Lower lobe of right lung (tissue), 2 donors: ENCODE measurements around the gene ZBED1. TPM values are rescaled to one million over a fixed set of nuclear protein-coding genes. Genes with fewer than 3 reads are reported as not detected.

Experiments
- ATAC-seq, 2 donors: fragments of 200-7000 bp; cut with Tn5 transposase; one replicate each; pipeline ENCODE4 v1.9.1; 2020 to 2022; ENCODE audit warnings: mild to moderate bottlenecking in 2 of 2, moderate library complexity in 2 of 2
- DNase-seq: peaks from one replicate; pipeline ENCODE4 v3.0.0-alpha.2; 2020
- H3K27ac ChIP-seq: fragments of 200-600 bp; one replicate; pipeline ENCODE4 v1.8.0; 2022
- H3K27me3 ChIP-seq: fragments of 200-600 bp; one replicate; pipeline ENCODE4 v1.8.0; 2022; ENCODE audit warnings: low read depth
- H3K36me3 ChIP-seq: fragments of 200-600 bp; one replicate; pipeline ENCODE4 v1.8.0; 2022; ENCODE audit warnings: mild to moderate bottlenecking
- H3K4me1 ChIP-seq: fragments of 200-600 bp; one replicate; pipeline ENCODE4 v1.8.0; 2022
- H3K4me3 ChIP-seq: fragments of 200-600 bp; one replicate; pipeline ENCODE4 v1.8.0; 2022; ENCODE audit warnings: mild to moderate bottlenecking
- H3K9me3 ChIP-seq: fragments of 200-600 bp; one replicate; pipeline ENCODE4 v1.8.0; 2022
- intact Hi-C: fragments of 100-400 bp; cut with DNase I; formaldehyde crosslinking; loops from one replicate; pipeline ENCODE4 v1.11.0; 2022
- total RNA-seq: library from RNA; stranded (reverse); fragmentation: NEBNext Ultra II Directional; extraction: Animal tissue kit (Norgen Biotek cat#: 25700); gene quantifications from one replicate; pipeline ENCODE4 v1.2.1, GENCODE V29; 2021
- TF ChIP-seq, protein P1 (sequence below): fragments of 200-600 bp; IDR thresholded peaks from one replicate; pipeline ENCODE4 v1.8.0; 2022; ENCODE audit warnings: antibody characterized with exemption, mild to moderate bottlenecking
- donor health status: DM: no; HTN: yes; CAD: no; lungs with severe emphysema.

ZBED1 gene
- total RNA-seq, 1 donor from 2014 or later, result 46.3 TPM

- TF ChIP-seq, protein P1, sequence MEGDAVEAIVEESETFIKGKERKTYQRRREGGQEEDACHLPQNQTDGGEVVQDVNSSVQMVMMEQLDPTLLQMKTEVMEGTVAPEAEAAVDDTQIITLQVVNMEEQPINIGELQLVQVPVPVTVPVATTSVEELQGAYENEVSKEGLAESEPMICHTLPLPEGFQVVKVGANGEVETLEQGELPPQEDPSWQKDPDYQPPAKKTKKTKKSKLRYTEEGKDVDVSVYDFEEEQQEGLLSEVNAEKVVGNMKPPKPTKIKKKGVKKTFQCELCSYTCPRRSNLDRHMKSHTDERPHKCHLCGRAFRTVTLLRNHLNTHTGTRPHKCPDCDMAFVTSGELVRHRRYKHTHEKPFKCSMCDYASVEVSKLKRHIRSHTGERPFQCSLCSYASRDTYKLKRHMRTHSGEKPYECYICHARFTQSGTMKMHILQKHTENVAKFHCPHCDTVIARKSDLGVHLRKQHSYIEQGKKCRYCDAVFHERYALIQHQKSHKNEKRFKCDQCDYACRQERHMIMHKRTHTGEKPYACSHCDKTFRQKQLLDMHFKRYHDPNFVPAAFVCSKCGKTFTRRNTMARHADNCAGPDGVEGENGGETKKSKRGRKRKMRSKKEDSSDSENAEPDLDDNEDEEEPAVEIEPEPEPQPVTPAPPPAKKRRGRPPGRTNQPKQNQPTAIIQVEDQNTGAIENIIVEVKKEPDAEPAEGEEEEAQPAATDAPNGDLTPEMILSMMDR, result no peak
- Histone ChIP-seq H3K27ac (no peak overlapping the region), H3K9me3 (no peaks in the 10 kb centered on the region), H3K4me1 (no peaks in the 10 kb centered on the region), H3K27me3 (no peaks in the 10 kb centered on the region), H3K36me3 (peaks cover 2% of the 10 kb centered on the region), H3K4me3 (no peak overlapping the region)
- DNase-seq, result peak; percentile 24
- ATAC-seq, result peak in 1 of 2 donors; percentile 13
- intact Hi-C loops, result no loop called here
Observed at GRCh38 chrX:2445662-2446623, 54.8 kb downstream of the ZBED1 start.

DNA sequence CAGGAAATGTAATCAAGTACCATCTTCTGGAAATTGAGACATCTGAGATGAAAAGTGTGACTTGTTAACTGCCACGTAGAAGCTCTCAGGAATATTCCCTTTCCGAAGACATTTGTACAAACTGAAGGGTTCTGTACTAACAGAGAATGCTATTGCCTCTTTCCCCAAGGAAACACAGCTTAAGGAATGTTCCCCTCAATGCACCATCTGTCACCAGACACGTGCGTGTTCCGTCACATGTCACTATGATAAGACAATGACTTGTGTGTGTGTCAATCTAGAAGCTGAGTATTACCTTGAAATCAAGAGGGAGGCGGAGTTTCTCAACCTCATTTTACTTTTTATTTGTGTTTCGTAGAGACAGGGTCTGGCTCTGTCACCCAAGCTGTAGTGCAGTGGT is 58.1 kb downstream of the ZBED1 start:
- H3K9me3 ChIP-seq, result no peaks in the 10 kb centered on the region
- ATAC-seq (no peak), DNase-seq (no peak)
- no peak overlapping the region for H3K4me3 ChIP-seq
- intact Hi-C loops, result no loop called here
- TF ChIP-seq, protein P1, result no peak
- H3K27me3 ChIP-seq, result no peaks in the 10 kb centered on the region
- H3K4me1 ChIP-seq, result no peaks in the 10 kb centered on the region
- no peak overlapping the region for H3K27ac ChIP-seq
- H3K36me3 ChIP-seq, result peaks cover 5% of the 10 kb centered on the region

DNA sequence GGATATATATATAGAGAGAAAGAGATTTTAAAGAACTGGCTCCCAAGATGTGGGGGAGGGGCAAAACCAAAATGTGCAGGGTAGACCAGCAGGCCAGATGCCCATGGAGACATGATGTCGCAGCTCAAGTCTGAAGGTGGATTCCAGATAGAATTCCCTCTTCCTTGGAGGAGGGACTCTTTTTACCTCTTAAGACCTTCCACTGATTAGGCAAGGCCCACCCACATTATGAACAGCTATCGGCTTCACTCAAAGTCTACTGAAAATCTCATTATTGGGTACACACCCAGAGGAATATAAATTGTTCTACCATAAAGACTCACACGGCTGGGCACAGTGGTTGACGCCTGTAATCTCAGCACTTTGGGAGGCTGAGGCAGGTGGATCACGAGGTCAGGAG is 59.3 kb downstream of the ZBED1 start:
- Histone ChIP-seq H3K4me1 (no peaks in the 10 kb centered on the region), H3K27ac (no peak overlapping the region), H3K9me3 (no peaks in the 10 kb centered on the region), H3K27me3 (no peaks in the 10 kb centered on the region), H3K4me3 (no peak overlapping the region), H3K36me3 (peaks cover 5% of the 10 kb centered on the region)
- DNase-seq (no peak), ATAC-seq (no peak)
- TF ChIP-seq, protein P1, result no peak
- intact Hi-C loops, result no loop called here

DNA sequence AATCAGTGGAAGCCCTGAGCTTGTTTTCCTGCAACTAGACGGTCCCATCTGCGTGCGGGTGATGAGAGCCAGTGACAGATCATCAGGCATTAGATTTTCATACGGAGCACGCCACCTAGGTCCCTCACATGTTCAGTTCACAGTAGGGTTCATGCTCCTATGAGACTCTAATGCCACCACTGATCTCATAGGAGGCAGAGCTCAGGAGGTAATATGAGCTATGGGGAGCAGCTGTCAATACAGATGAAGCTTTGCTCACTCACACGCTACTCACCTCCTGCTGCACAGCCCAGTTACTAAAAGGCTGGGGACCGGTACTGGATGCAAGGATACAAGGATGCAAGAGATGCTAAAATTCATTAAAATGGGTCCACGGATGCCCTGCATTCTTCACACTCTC is 61.2 kb downstream of the ZBED1 start:
- Histone ChIP-seq H3K27me3 (no peaks in the 10 kb centered on the region), H3K4me3 (no peak overlapping the region), H3K4me1 (no peaks in the 10 kb centered on the region), H3K36me3 (peaks cover 8% of the 10 kb centered on the region), H3K27ac (no peak overlapping the region), H3K9me3 (no peaks in the 10 kb centered on the region)
- DNase-seq (no peak), ATAC-seq (no peak)
- intact Hi-C loops, result no loop called here
- TF ChIP-seq, protein P1, result no peak

Other genes starting within 250 kb of the ZBED1 start
- 31.9 TPM for gene DHRSX, start within 50 bp of the ZBED1 start, total RNA-seq
- 249 TPM for gene CD99, start 190.3 kb upstream of the ZBED1 start, total RNA-seq